Fibroblast of lung (primary cell): ENCODE results near the gene CNTNAP5.

ENCODE experiments used
- EZH2 ChIP-seq: IDR thresholded peaks from 2 replicates; pipeline ENCODE4 v1.5.1; 2012; ENCODE audit warnings: low read length, control low read depth, mild to moderate bottlenecking; ENCODE audit errors: missing control alignments
- TF ChIP-seq, protein P1 (sequence below), 2 donors: IDR thresholded peaks in 1 of 2; conservative IDR thresholded peaks in 1 of 2; 1 replicate in 1 of 2; 2 replicates in 1 of 2; pipeline ENCODE4 v1.5.1; 2011 to 2012; ENCODE audit warnings: low read length in 2 of 2, control low read depth in 1 of 2, inconsistent platforms in 1 of 2, low read depth in 1 of 2, mild to moderate bottlenecking in 1 of 2

DNA sequence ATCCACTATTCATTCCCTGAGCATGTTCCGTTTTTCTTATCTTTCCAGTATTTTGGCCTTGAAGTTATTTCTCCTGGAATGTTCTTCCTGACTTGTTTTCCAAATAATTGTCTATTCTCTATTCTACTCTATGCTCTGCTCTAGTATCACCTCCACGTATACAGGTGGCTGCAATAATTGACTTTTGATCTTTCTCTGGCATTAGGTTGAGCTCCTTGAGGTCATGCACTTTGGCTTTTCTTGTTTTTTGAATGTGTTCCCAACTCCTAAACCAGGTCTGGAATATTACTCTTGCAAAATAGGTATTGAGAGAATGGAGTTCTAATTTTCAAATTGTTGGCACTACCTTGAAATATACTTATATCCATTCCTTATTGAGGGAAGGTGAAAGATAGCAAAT lies 550.4 kb downstream of the CNTNAP5 start:
- TF ChIP-seq, protein P1, sequence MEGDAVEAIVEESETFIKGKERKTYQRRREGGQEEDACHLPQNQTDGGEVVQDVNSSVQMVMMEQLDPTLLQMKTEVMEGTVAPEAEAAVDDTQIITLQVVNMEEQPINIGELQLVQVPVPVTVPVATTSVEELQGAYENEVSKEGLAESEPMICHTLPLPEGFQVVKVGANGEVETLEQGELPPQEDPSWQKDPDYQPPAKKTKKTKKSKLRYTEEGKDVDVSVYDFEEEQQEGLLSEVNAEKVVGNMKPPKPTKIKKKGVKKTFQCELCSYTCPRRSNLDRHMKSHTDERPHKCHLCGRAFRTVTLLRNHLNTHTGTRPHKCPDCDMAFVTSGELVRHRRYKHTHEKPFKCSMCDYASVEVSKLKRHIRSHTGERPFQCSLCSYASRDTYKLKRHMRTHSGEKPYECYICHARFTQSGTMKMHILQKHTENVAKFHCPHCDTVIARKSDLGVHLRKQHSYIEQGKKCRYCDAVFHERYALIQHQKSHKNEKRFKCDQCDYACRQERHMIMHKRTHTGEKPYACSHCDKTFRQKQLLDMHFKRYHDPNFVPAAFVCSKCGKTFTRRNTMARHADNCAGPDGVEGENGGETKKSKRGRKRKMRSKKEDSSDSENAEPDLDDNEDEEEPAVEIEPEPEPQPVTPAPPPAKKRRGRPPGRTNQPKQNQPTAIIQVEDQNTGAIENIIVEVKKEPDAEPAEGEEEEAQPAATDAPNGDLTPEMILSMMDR (conservative IDR thresholded peaks at IDR 0.05 in 1 of 2, IDR thresholded peaks at IDR 0.05 in 1 of 2; ENCODE audit: low read depth in 1 of 2, low read length in 2 of 2), result no peak
- no peak for TF ChIP-seq EZH2
